HFFc6 (cell line): Measurements from ENCODE around the gene WDR82. TPM values are rescaled to one million over a fixed set of nuclear protein-coding genes. Genes with fewer than 3 reads are reported as not detected.

ENCODE experiments used
- DNase-seq: peaks from one replicate; pipeline ENCODE4 v3.0.0-alpha.2; 2018
- H3K27ac Mint-ChIP-seq: 2 replicates; pipeline ENCODE4 v1.8.0; 2020; ENCODE audit warnings: mild to moderate bottlenecking, mixed read lengths
- H3K27me3 Mint-ChIP-seq: 2 replicates; pipeline ENCODE4 v1.8.0; 2021; ENCODE audit warnings: mild to moderate bottlenecking, moderate library complexity, mixed read lengths; ENCODE audit not compliant: insufficient read depth
- H3K36me3 Mint-ChIP-seq: 2 replicates; pipeline ENCODE4 v1.8.0; 2021; ENCODE audit warnings: low read depth, mixed read lengths
- H3K4me1 Mint-ChIP-seq: 2 replicates; pipeline ENCODE4 v1.8.0; 2020; ENCODE audit warnings: low read depth, mixed read lengths
- H3K4me3 Mint-ChIP-seq: 2 replicates; pipeline ENCODE4 v1.8.0; 2020; ENCODE audit warnings: mild to moderate bottlenecking, moderate library complexity, mixed read lengths
- H3K9me3 Mint-ChIP-seq: 2 replicates; pipeline ENCODE4 v1.8.0; 2020; ENCODE audit warnings: mild to moderate bottlenecking, mixed read lengths
- CTCF ChIP-seq: fragments of 200-600 bp; sonication (generic); IDR thresholded peaks from 2 replicates; pipeline ENCODE4 v1.5.0; 2021; ENCODE audit warnings: antibody characterized with exemption, mild to moderate bottlenecking
- total RNA-seq, 6 experiments: library from RNA; stranded (reverse); fragmentation: NEBNext Ultra II Directional; extraction: Animal tissue kit (Norgen Biotek cat#: 25700); gene quantifications; 2 replicates in 1 of 6; 3 replicates in 5 of 6; pipeline ENCODE4 v1.2.3, GENCODE V29; 2021

WDR82 gene
- total RNA-seq, 6 experiments from 2014 or later, result 55.2 to 62.0 (median 58.6) TPM

GRCh38 chr3:52254608-52255007 lies 23.8 kb downstream of the WDR82 start:
- TF ChIP-seq CTCF, result no peak
- Mint-ChIP-seq H3K27me3 (peaks cover 4% of the 10 kb centered on the region; the same call in 1 of the 2 replicates), H3K4me1 (peaks cover 7% of the 10 kb centered on the region), H3K9me3 (no peaks in the 10 kb centered on the region), H3K36me3 (peaks cover 27% of the 10 kb centered on the region), H3K27ac (no peak overlapping the region), H3K4me3 (no peak overlapping the region)
- DNase-seq, result no peak

GRCh38 chr3:52253314-52254304 lies 24.8 kb downstream of the WDR82 start:
- H3K4me1 Mint-ChIP-seq, result no peaks in the 10 kb centered on the region
- H3K27me3 Mint-ChIP-seq, result peaks cover 6% of the 10 kb centered on the region; the same call in 1 of the 2 replicates
- peaks cover 19% of the 10 kb centered on the region for H3K36me3 Mint-ChIP-seq
- H3K9me3 Mint-ChIP-seq, result no peaks in the 10 kb centered on the region
- no peak for TF ChIP-seq CTCF
- no peak for DNase-seq
- no peak overlapping the region for H3K4me3 Mint-ChIP-seq
- H3K27ac Mint-ChIP-seq, result peak overlapping the region; percentile 42

DNA sequence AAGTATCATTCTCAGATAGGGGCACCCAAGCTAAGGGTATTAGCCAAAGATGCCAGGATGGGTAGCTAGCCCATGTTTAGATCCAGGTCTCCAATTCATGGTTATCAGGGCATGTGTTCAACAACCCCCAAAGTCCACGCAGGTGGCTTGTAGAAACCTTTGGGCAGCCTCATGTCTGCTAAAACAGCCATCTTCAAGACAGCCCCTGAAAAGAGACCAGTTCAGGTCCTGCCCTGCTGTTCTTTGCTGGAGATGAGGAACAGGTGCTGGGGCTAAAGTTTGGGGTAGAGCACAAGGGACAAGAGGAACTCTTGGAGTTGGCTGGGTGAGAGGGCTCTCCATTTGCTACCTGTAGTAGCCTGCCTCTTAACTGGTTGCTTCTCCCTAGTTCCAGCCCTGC lies 28.3 kb downstream of the WDR82 start:
- Mint-ChIP-seq H3K4me1 (peaks cover 18% of the 10 kb centered on the region), H3K4me3 (no peak overlapping the region), H3K27ac (0 out of 2 replicates have a peak overlapping the region, but pooled peaks have one; percentile 8), H3K9me3 (no peaks in the 10 kb centered on the region), H3K27me3 (peaks cover 7% of the 10 kb centered on the region), H3K36me3 (peaks cover 16% of the 10 kb centered on the region; the same call in 1 of the 2 replicates)
- DNase-seq, result no peak
- no peak for TF ChIP-seq CTCF

GRCh38 chr3:52249683-52250082 lies 28.8 kb downstream of the WDR82 start:
- Mint-ChIP-seq H3K36me3 (peaks cover 16% of the 10 kb centered on the region; the same call in 1 of the 2 replicates), H3K27ac (peak overlapping the region; percentile 22; the same call in 1 of the 2 replicates), H3K4me1 (peaks cover 22% of the 10 kb centered on the region), H3K4me3 (no peak overlapping the region), H3K9me3 (no peaks in the 10 kb centered on the region), H3K27me3 (peaks cover 7% of the 10 kb centered on the region)
- no peak for TF ChIP-seq CTCF
- no peak for DNase-seq

GRCh38 chr3:52248816-52249547 lies 29.5 kb downstream of the WDR82 start:
- H3K9me3 Mint-ChIP-seq, result no peaks in the 10 kb centered on the region
- no peak for DNase-seq
- peaks cover 29% of the 10 kb centered on the region for H3K4me1 Mint-ChIP-seq
- no peak overlapping the region for H3K4me3 Mint-ChIP-seq
- H3K36me3 Mint-ChIP-seq, result peaks cover 16% of the 10 kb centered on the region; the same call in 1 of the 2 replicates
- peaks cover 7% of the 10 kb centered on the region for H3K27me3 Mint-ChIP-seq
- H3K27ac Mint-ChIP-seq, result peak overlapping the region; percentile 40
- no peak for TF ChIP-seq CTCF
